ENCODE results near the gene IGSF9. TPM values are rescaled to one million over a fixed set of nuclear protein-coding genes. Genes with fewer than 3 reads are reported as not detected.

The IGSF9 gene
- total RNA-seq, 1 donor, result under 0.01 TPM

DNA sequence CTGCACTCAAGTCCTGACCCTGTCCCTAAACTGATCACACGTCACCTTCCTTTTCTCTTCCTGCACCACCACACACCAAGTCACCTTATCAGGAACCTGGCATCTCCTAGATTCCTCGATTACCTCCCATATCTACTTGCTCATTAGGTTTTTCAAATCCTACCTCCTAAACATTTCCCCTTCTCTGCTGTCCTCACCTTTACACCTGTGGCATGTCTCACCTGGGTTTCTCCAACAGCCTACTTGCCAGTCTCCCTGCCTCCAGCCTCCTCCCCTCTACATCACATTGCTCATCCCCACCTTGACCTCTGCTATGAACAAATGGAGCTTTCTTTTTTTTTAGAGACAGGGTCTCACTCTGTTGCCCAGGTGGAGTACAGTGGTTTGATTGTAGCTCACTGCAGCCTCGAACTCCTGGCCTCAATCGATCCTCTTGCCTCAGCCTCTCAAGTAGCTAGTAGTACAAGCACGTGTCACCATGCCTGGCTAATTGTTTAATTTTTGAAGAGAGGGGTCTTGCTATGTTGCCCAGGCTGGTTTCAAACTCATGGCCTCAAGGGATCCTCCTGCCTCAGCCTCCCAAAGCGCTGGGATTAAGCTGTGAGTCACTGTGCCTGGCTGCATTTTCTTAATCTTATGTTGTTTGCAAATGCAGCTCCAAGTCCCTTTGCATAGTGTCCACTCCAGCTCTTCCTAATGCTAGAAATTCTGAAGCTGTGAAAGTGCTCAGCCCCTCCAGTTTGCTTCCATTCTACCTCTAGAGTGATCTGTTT, 6.3 kb downstream of the IGSF9 start:
- Histone ChIP-seq H3K27ac (ENCODE audit: low read depth, low read length) (no peak overlapping the region), H3K4me2 (ENCODE audit: insufficient read depth, low read length) (no peak overlapping the region), H4K20me1 (ENCODE audit: insufficient read depth, low read length) (no peaks in the 10 kb centered on the region), H3K27me3 (ENCODE audit: insufficient read depth, low read length) (peaks cover 18% of the 10 kb centered on the region), H3K4me3 (ENCODE audit: insufficient read depth, low read length) (no peak overlapping the region), H3K9me3 (ENCODE audit: low read depth, low read length) (no peaks in the 10 kb centered on the region), H3K4me1 (ENCODE audit: insufficient read depth, low read length) (no peaks in the 10 kb centered on the region), H3K79me2 (ENCODE audit: insufficient read depth, low read length) (no peaks in the 10 kb centered on the region), H2AFZ (ENCODE audit: low read length) (no peak overlapping the region), H3K36me3 (ENCODE audit: insufficient read depth, low read length) (no peaks in the 10 kb centered on the region)
- TF ChIP-seq, protein P1, sequence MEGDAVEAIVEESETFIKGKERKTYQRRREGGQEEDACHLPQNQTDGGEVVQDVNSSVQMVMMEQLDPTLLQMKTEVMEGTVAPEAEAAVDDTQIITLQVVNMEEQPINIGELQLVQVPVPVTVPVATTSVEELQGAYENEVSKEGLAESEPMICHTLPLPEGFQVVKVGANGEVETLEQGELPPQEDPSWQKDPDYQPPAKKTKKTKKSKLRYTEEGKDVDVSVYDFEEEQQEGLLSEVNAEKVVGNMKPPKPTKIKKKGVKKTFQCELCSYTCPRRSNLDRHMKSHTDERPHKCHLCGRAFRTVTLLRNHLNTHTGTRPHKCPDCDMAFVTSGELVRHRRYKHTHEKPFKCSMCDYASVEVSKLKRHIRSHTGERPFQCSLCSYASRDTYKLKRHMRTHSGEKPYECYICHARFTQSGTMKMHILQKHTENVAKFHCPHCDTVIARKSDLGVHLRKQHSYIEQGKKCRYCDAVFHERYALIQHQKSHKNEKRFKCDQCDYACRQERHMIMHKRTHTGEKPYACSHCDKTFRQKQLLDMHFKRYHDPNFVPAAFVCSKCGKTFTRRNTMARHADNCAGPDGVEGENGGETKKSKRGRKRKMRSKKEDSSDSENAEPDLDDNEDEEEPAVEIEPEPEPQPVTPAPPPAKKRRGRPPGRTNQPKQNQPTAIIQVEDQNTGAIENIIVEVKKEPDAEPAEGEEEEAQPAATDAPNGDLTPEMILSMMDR (IDR thresholded peaks at IDR 0.05; ENCODE audit: extremely low read depth, low read depth, low read length), result no peak
- DNase-seq (ENCODE audit: insufficient read length, low spot score, missing footprints), result no peak

DNA sequence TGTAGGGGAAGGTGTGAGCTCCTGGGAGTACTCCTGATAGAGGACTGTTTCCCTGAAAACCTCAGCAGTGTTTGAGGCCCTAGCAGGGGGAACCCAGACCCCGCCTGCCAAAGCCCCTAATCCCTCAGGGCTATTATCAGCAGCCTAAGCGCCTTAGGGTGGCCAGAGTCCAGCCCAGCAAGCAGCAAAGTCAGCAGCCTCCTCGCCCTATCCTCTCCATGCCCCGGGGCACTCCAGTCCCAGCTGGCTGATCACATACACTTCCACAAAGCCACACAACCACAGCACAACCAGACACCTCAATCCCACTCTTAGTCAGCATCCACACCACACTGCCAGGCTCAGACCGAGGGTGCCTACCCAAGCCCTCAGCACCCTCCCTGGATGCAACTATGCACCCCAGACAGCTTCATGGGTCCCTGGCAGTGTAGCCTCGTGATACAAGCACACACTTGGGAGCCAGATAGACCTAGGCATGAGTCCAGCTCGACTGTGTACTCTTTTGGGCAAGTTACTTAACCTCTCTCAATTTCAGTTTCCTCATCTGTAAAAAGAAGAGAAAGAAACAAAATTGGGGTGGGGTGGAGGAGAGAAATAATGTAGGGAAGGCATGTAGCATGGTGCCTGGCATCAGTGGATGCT, 7.1 kb downstream of the IGSF9 start:
- Histone ChIP-seq H3K4me2 (ENCODE audit: insufficient read depth, low read length) (no peak overlapping the region), H3K27me3 (ENCODE audit: insufficient read depth, low read length) (peaks cover 15% of the 10 kb centered on the region), H3K36me3 (ENCODE audit: insufficient read depth, low read length) (no peaks in the 10 kb centered on the region), H3K9me3 (ENCODE audit: low read depth, low read length) (no peaks in the 10 kb centered on the region), H2AFZ (ENCODE audit: low read length) (no peak overlapping the region), H3K27ac (ENCODE audit: low read depth, low read length) (no peak overlapping the region), H4K20me1 (ENCODE audit: insufficient read depth, low read length) (no peaks in the 10 kb centered on the region), H3K79me2 (ENCODE audit: insufficient read depth, low read length) (no peaks in the 10 kb centered on the region), H3K4me3 (ENCODE audit: insufficient read depth, low read length) (no peak overlapping the region), H3K4me1 (ENCODE audit: insufficient read depth, low read length) (no peaks in the 10 kb centered on the region)
- DNase-seq (ENCODE audit: insufficient read length, low spot score, missing footprints), result peak; percentile 66
- TF ChIP-seq, protein P1 (IDR thresholded peaks at IDR 0.05; ENCODE audit: extremely low read depth, low read depth, low read length), result no peak

DNA sequence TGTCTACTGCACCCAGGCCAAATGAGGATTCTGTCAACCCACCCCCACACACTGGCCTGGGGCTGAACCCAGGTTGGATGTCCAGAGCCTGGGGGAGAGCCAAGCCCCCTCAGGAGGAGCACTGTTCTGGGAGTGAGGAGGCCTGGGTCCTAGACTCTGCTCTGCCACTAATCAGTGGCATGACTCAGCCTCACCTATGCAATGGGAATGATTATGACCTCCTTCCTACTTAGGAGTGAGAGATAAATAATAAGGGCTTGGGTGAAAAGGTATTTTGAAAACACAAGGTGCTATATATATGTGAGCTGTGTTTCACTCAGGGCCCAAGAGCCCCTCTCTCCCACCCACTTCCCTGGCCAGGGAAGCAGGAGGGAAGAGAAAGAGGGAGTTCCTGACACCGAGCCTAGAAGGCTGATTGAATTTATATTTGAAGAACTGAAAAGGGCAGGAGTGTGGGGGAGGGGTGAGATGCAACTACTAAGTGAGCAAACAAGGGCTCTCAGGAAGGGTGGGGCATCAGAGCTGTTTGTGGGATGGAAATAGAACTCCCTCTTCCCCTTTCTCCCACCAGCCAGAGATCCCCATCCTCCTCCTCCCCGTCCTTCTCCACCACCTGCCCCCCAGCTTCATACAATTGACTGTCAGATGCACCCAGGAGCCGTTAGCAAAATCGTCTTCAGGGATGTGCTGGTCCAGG, 8.2 kb downstream of the IGSF9 start:
- no peak for DNase-seq (ENCODE audit: insufficient read length, low spot score, missing footprints)
- Histone ChIP-seq H2AFZ (ENCODE audit: low read length) (no peak overlapping the region), H3K9me3 (ENCODE audit: low read depth, low read length) (no peaks in the 10 kb centered on the region), H3K4me3 (ENCODE audit: insufficient read depth, low read length) (no peak overlapping the region), H3K36me3 (ENCODE audit: insufficient read depth, low read length) (no peaks in the 10 kb centered on the region), H3K4me2 (ENCODE audit: insufficient read depth, low read length) (no peak overlapping the region), H3K27ac (ENCODE audit: low read depth, low read length) (no peak overlapping the region), H3K27me3 (ENCODE audit: insufficient read depth, low read length) (peaks cover 15% of the 10 kb centered on the region), H4K20me1 (ENCODE audit: insufficient read depth, low read length) (no peaks in the 10 kb centered on the region), H3K4me1 (ENCODE audit: insufficient read depth, low read length) (no peaks in the 10 kb centered on the region), H3K79me2 (ENCODE audit: insufficient read depth, low read length) (no peaks in the 10 kb centered on the region)
- TF ChIP-seq, protein P1 (IDR thresholded peaks at IDR 0.05; ENCODE audit: extremely low read depth, low read depth, low read length), result no peak
